Measurements from ENCODE around the gene SUPT7L. TPM values are rescaled to one million over a fixed set of nuclear protein-coding genes. Genes with fewer than 3 reads are reported as not detected.

SUPT7L gene
- total and polyA plus RNA-seq, 2 of the 13 experiments (the other 11 are each of a cell fraction or from before 2014, with no cell fraction given): 32.9 to 77.5 TPM

- TF ChIP-seq, protein P1, sequence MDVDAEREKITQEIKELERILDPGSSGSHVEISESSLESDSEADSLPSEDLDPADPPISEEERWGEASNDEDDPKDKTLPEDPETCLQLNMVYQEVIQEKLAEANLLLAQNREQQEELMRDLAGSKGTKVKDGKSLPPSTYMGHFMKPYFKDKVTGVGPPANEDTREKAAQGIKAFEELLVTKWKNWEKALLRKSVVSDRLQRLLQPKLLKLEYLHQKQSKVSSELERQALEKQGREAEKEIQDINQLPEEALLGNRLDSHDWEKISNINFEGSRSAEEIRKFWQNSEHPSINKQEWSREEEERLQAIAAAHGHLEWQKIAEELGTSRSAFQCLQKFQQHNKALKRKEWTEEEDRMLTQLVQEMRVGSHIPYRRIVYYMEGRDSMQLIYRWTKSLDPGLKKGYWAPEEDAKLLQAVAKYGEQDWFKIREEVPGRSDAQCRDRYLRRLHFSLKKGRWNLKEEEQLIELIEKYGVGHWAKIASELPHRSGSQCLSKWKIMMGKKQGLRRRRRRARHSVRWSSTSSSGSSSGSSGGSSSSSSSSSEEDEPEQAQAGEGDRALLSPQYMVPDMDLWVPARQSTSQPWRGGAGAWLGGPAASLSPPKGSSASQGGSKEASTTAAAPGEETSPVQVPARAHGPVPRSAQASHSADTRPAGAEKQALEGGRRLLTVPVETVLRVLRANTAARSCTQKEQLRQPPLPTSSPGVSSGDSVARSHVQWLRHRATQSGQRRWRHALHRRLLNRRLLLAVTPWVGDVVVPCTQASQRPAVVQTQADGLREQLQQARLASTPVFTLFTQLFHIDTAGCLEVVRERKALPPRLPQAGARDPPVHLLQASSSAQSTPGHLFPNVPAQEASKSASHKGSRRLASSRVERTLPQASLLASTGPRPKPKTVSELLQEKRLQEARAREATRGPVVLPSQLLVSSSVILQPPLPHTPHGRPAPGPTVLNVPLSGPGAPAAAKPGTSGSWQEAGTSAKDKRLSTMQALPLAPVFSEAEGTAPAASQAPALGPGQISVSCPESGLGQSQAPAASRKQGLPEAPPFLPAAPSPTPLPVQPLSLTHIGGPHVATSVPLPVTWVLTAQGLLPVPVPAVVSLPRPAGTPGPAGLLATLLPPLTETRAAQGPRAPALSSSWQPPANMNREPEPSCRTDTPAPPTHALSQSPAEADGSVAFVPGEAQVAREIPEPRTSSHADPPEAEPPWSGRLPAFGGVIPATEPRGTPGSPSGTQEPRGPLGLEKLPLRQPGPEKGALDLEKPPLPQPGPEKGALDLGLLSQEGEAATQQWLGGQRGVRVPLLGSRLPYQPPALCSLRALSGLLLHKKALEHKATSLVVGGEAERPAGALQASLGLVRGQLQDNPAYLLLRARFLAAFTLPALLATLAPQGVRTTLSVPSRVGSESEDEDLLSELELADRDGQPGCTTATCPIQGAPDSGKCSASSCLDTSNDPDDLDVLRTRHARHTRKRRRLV (CRISPR knock-in tag; IDR thresholded peaks at IDR 0.05): peak; percentile 81; the same call in 1 of the 2 replicates
- TF ChIP-seq NR0B2 (CRISPR knock-in tag; IDR thresholded peaks at IDR 0.05) (no peak; the same call in 1 of the 2 replicates), ZNF232 (CRISPR knock-in tag; IDR thresholded peaks at IDR 0.05; ENCODE audit: borderline replicate concordance) (peak; percentile 97), HNRNPK (IDR thresholded peaks at IDR 0.05; ENCODE audit: low read depth, low read length, poor library complexity, severe bottlenecking) (no peak), ARID3A (IDR thresholded peaks at IDR 0.05; ENCODE audit: low read depth, low read length) (peak; percentile 81), KDM1A (CRISPR knock-in tag; IDR thresholded peaks at IDR 0.05) (peak; percentile 68; the same call in 1 of the 2 replicates), SALL1 (CRISPR knock-in tag; IDR thresholded peaks at IDR 0.05) (peak; percentile 93), IRF2 (CRISPR knock-in tag; IDR thresholded peaks at IDR 0.05) (peak; percentile 91), ZNF615 (CRISPR knock-in tag; IDR thresholded peaks at IDR 0.05; ENCODE audit: borderline replicate concordance) (peak; percentile 92), CHD2 (IDR thresholded peaks at IDR 0.05; ENCODE audit: low read depth, low read length) (no peak), CREB3 (CRISPR knock-in tag; IDR thresholded peaks at IDR 0.05) (no peak; the same call in 1 of the 2 replicates), KAT2B (IDR thresholded peaks at IDR 0.05; ENCODE audit: borderline replicate concordance, low read depth, low read length) (no peak), ZNF672 (CRISPR knock-in tag; IDR thresholded peaks at IDR 0.05) (no peak)
- TF ChIP-seq, protein P2, sequence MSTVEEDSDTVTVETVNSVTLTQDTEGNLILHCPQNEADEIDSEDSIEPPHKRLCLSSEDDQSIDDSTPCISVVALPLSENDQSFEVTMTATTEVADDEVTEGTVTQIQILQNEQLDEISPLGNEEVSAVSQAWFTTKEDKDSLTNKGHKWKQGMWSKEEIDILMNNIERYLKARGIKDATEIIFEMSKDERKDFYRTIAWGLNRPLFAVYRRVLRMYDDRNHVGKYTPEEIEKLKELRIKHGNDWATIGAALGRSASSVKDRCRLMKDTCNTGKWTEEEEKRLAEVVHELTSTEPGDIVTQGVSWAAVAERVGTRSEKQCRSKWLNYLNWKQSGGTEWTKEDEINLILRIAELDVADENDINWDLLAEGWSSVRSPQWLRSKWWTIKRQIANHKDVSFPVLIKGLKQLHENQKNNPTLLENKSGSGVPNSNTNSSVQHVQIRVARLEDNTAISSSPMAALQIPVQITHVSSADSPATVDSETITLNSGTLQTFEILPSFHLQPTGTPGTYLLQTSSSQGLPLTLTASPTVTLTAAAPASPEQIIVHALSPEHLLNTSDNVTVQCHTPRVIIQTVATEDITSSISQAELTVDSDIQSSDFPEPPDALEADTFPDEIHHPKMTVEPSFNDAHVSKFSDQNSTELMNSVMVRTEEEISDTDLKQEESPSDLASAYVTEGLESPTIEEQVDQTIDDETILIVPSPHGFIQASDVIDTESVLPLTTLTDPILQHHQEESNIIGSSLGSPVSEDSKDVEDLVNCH (CRISPR knock-in tag; IDR thresholded peaks at IDR 0.05): no peak
- TF ChIP-seq, protein P3, sequence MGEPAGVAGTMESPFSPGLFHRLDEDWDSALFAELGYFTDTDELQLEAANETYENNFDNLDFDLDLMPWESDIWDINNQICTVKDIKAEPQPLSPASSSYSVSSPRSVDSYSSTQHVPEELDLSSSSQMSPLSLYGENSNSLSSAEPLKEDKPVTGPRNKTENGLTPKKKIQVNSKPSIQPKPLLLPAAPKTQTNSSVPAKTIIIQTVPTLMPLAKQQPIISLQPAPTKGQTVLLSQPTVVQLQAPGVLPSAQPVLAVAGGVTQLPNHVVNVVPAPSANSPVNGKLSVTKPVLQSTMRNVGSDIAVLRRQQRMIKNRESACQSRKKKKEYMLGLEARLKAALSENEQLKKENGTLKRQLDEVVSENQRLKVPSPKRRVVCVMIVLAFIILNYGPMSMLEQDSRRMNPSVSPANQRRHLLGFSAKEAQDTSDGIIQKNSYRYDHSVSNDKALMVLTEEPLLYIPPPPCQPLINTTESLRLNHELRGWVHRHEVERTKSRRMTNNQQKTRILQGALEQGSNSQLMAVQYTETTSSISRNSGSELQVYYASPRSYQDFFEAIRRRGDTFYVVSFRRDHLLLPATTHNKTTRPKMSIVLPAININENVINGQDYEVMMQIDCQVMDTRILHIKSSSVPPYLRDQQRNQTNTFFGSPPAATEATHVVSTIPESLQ (CRISPR knock-in tag; conservative IDR thresholded peaks at IDR 0.05): peak; percentile 88; the same call in 1 of the 2 replicates
Observed at GRCh38 chr2:27663285-27664153, at the start of gene SUPT7L, which contains the start of gene SLC4A1AP (continued).
